GM23338 (cell line): ENCODE results near the gene TP53BP2. TPM values are rescaled to one million over a fixed set of nuclear protein-coding genes. Genes with fewer than 3 reads are reported as not detected.

Source experiments
- ATAC-seq: fragments of 200-7000 bp; cut with Tn5 transposase; 3 replicates; pipeline ENCODE4 v1.9.1; 2020
- DNase-seq: peaks from one replicate; pipeline ENCODE4 v3.0.0-alpha.2; 2015; ENCODE audit warnings: low spot score
- H2AFZ ChIP-seq: fragments of 200-600 bp; sonication (generic); 2 replicates; pipeline ENCODE4 v1.8.0; 2016; ENCODE audit warnings: antibody characterized with exemption, mild to moderate bottlenecking, moderate library complexity
- H3F3A ChIP-seq: fragments of 200-600 bp; sonication (generic); replicated peaks from 2 replicates; pipeline ENCODE4 v1.8.0; 2017; ENCODE audit warnings: antibody characterized with exemption, mixed run types, low read depth
- H3K27ac ChIP-seq: fragments of 200-600 bp; sonication (generic); 2 replicates; pipeline ENCODE4 v1.6.1; 2016; ENCODE audit warnings: low read depth
- H3K27me3 ChIP-seq: fragments of 200-600 bp; sonication (generic); 2 replicates; pipeline ENCODE4 v1.8.0; 2016; ENCODE audit warnings: mild to moderate bottlenecking, mixed run types, moderate library complexity; ENCODE audit not compliant: insufficient read depth
- H3K36me3 ChIP-seq: fragments of 200-600 bp; sonication (generic); 2 replicates; pipeline ENCODE4 v1.8.0; 2016; ENCODE audit warnings: mild to moderate bottlenecking; ENCODE audit not compliant: insufficient read depth
- H3K4me1 ChIP-seq: fragments of 200-600 bp; sonication (generic); 2 replicates; pipeline ENCODE4 v1.8.0; 2016; ENCODE audit warnings: mild to moderate bottlenecking, moderate library complexity; ENCODE audit not compliant: insufficient read depth
- H3K4me2 ChIP-seq: fragments of 200-600 bp; sonication (generic); 2 replicates; pipeline ENCODE4 v1.7.1; 2017; ENCODE audit warnings: mixed run types
- H3K4me3 ChIP-seq: fragments of 200-600 bp; sonication (generic); 2 replicates; pipeline ENCODE4 v1.6.1; 2016; ENCODE audit warnings: mixed run types
- H3K79me2 ChIP-seq: fragments of 200-600 bp; sonication (generic); replicated peaks from 2 replicates; pipeline ENCODE4 v1.8.0; 2017; ENCODE audit warnings: mild to moderate bottlenecking; ENCODE audit not compliant: insufficient read depth
- H3K9me2 ChIP-seq: fragments of 200-600 bp; sonication (generic); 2 replicates; pipeline ENCODE4 v1.8.0; 2017; ENCODE audit not compliant: insufficient read depth
- H4K20me1 ChIP-seq: fragments of 200-600 bp; sonication (generic); replicated peaks from 2 replicates; pipeline ENCODE4 v1.8.0; 2017; ENCODE audit warnings: mild to moderate bottlenecking; ENCODE audit not compliant: insufficient read depth
- H3K27ac Mint-ChIP-seq: 2 replicates; pipeline ENCODE4 v1.8.0; 2020; ENCODE audit warnings: inconsistent platforms, mild to moderate bottlenecking, moderate library complexity, mixed read lengths
- H3K27me3 Mint-ChIP-seq: 3 replicates; pipeline ENCODE4 v1.8.0; 2022; ENCODE audit warnings: low read depth, mild to moderate bottlenecking, moderate library complexity, mixed read lengths, inconsistent platforms; ENCODE audit not compliant: insufficient read depth, poor library complexity
- H3K36me3 Mint-ChIP-seq: 3 replicates; pipeline ENCODE4 v1.8.0; 2021; ENCODE audit warnings: low read depth, mild to moderate bottlenecking, inconsistent platforms, moderate library complexity, mixed read lengths
- H3K4me1 Mint-ChIP-seq: 3 replicates; pipeline ENCODE4 v1.8.0; 2020; ENCODE audit warnings: mild to moderate bottlenecking, inconsistent platforms, mixed read lengths
- H3K4me3 Mint-ChIP-seq: 3 replicates; pipeline ENCODE4 v1.8.0; 2021; ENCODE audit warnings: moderate library complexity, mild to moderate bottlenecking, inconsistent platforms, mixed read lengths
- H3K9me3 Mint-ChIP-seq: 3 replicates; pipeline ENCODE4 v1.8.0; 2020; ENCODE audit warnings: moderate library complexity, mild to moderate bottlenecking, inconsistent platforms, mixed read lengths
- CREB1 ChIP-seq: fragments of 250-450 bp; sonication (Bioruptor Pico); IDR thresholded peaks from 2 replicates; pipeline ENCODE4 v1.5.0; 2020; ENCODE audit warnings: low read depth, mild to moderate bottlenecking, moderate library complexity
- NANOG ChIP-seq: IDR thresholded peaks from 2 replicates; pipeline ENCODE4 v1.6.1; 2016; ENCODE audit warnings: antibody characterized with exemption, borderline replicate concordance
- POLR2AphosphoS5 ChIP-seq: IDR thresholded peaks from 2 replicates; pipeline ENCODE4 v1.6.1; 2016; ENCODE audit warnings: antibody characterized with exemption, low read depth
- STAT1 ChIP-seq: IDR thresholded peaks from one replicate; pipeline ENCODE4 v1.6.1; 2016; ENCODE audit warnings: antibody characterized with exemption; ENCODE audit not compliant: unreplicated experiment
- ZNF114 ChIP-seq: fragments of 250-450 bp; sonication (Bioruptor Pico); IDR thresholded peaks from 2 replicates; pipeline ENCODE4 v1.5.0; 2020; ENCODE audit warnings: mild to moderate bottlenecking, moderate library complexity
- ZNF462 ChIP-seq: fragments of 250-450 bp; sonication (Bioruptor Pico); IDR thresholded peaks from 2 replicates; pipeline ENCODE4 v1.5.0; 2020; ENCODE audit warnings: mild to moderate bottlenecking, moderate library complexity
- polyA plus RNA-seq: library from polyadenylated mRNA; unstranded; fragments of >200 nt; fragmentation: Nextera tagmentation; extraction: Ambion mirVana; gene quantifications from 2 replicates; pipeline ENCODE4 v1.2.1, GENCODE V29; 2016
- total RNA-seq: library from RNA; depleted of rRNA; stranded (reverse); fragments of >200 nt; shearing (Covaris generic); gene quantifications from 2 replicates; pipeline ENCODE4 v1.2.3, GENCODE V29; 2014

Gene TP53BP2
- total and polyA plus RNA-seq, 2 experiments from 2014 or later, result 10.1 to 32.9 TPM

- TF ChIP-seq ZNF462 (CRISPR knock-in tag), result no peak
- TF ChIP-seq POLR2AphosphoS5, result no peak
Measured at GRCh38 chr1:223860051-223860622, 14.4 kb upstream of the TP53BP2 start (continued).

- H3K27me3 ChIP-seq, result no peaks in the 10 kb centered on the region
- Mint-ChIP-seq H3K4me1 (no peaks in the 10 kb centered on the region), H3K4me3 (no peak overlapping the region), H3K9me3 (no peaks in the 10 kb centered on the region), H3K27me3 (no peaks in the 10 kb centered on the region), H3K36me3 (no peaks in the 10 kb centered on the region), H3K27ac (no peak overlapping the region)
- no peak overlapping the region for H3K27ac ChIP-seq
- no peaks in the 10 kb centered on the region for H3K9me2 ChIP-seq
- H3F3A ChIP-seq, result no peaks in the 10 kb centered on the region
- H2AFZ ChIP-seq, result no peak overlapping the region
- H3K4me2 ChIP-seq, result no peak overlapping the region
- ATAC-seq (no peak), DNase-seq (no peak)
- no peaks in the 10 kb centered on the region for H3K4me1 ChIP-seq
- H4K20me1 ChIP-seq, result 0 out of 2 replicates have a peak, but pooled peaks cover 4% of the 10 kb centered on the region
- no peaks in the 10 kb centered on the region for H3K36me3 ChIP-seq
- no peaks in the 10 kb centered on the region for H3K79me2 ChIP-seq
- no peak overlapping the region for H3K4me3 ChIP-seq
- TF ChIP-seq NANOG, result no peak
- no peak for TF ChIP-seq STAT1
- TF ChIP-seq ZNF462 (CRISPR knock-in tag), result no peak
- TF ChIP-seq CREB1 (CRISPR knock-in tag), result no peak
- no peak for TF ChIP-seq ZNF114 (CRISPR knock-in tag)
Measured at GRCh38 chr1:223859058-223859457, 13.3 kb upstream of the TP53BP2 start.
